Activated CD8-positive, alpha-beta T cell treated with anti-CD3 and anti-CD28 coated beads, Interleukin-2, amount 10 ng/mL, durations not matched to agents 7 days and 5 days (primary cell): ENCODE measurements around the gene COL6A2. TPM values are rescaled to one million over a fixed set of nuclear protein-coding genes. Genes with fewer than 3 reads are reported as not detected.

ENCODE experiments used
- ATAC-seq: fragments of 150-1000 bp; cut with Tn5 transposase; one replicate; pipeline ENCODE4 v1.10.0; 2021; ENCODE audit warnings: moderate library complexity
- CTCF ChIA-PET: fragments of 350-600 bp; sonication (Branson Sonifier 250); formaldehyde crosslinking; loops from one replicate; lab custom pipeline; 2021; ENCODE audit warnings: antibody characterized with exemption; lab: Charles Lee
- POLR2A ChIA-PET: fragments of 350-600 bp; sonication (Branson Sonifier 250); formaldehyde crosslinking; loops from one replicate; lab custom pipeline; 2021; ENCODE audit warnings: antibody characterized with exemption; lab: Charles Lee
- DNase-seq: peaks from one replicate; pipeline ENCODE4 v3.0.0-alpha.2; 2020
- H3K27ac Mint-ChIP-seq: one replicate; pipeline ENCODE4 v1.8.0; 2021; ENCODE audit warnings: mild to moderate bottlenecking, mixed read lengths
- H3K27me3 Mint-ChIP-seq: one replicate; pipeline ENCODE4 v1.8.0; 2021; ENCODE audit warnings: low read depth, mixed read lengths
- H3K36me3 Mint-ChIP-seq: one replicate; pipeline ENCODE4 v1.8.0; 2021; ENCODE audit warnings: low read depth, mixed read lengths
- H3K4me1 Mint-ChIP-seq: one replicate; pipeline ENCODE4 v1.8.0; 2021; ENCODE audit warnings: low read depth, mixed read lengths
- H3K4me3 Mint-ChIP-seq: one replicate; pipeline ENCODE4 v1.8.0; 2021; ENCODE audit warnings: mild to moderate bottlenecking, mixed read lengths
- H3K9me3 Mint-ChIP-seq: one replicate; pipeline ENCODE4 v1.8.0; 2022; ENCODE audit warnings: mixed read lengths; ENCODE audit not compliant: insufficient read depth
- total RNA-seq, 2 experiments: library from RNA; stranded (reverse); gene quantifications; one replicate each; pipeline ENCODE4 v1.2.3, GENCODE V29; 2021

Gene COL6A2
- total RNA-seq, 2 experiments from 2014 or later: 6.0 to 7.2 TPM

- Mint-ChIP-seq H3K9me3 (peaks cover 1% of the 10 kb centered on the region), H3K36me3 (peaks cover 2% of the 10 kb centered on the region), H3K4me1 (no peaks in the 10 kb centered on the region), H3K27me3 (peaks cover 7% of the 10 kb centered on the region), H3K4me3 (no peak overlapping the region), H3K27ac (no peak overlapping the region)
- ATAC-seq (no peak), DNase-seq (peak; percentile 21)
- CTCF ChIA-PET: interaction anchor here (1.9 kb wide), 1 partner anchor 49 kb away, joined by 5 read pairs; no protein-coding TSS in a partner anchor
- POLR2A ChIA-PET: no interaction called here
Observed at GRCh38 chr21:46093668-46094400, 4.1 kb upstream of the COL6A2 start.

GRCh38 chr21:46094401-46095082 is 3.4 kb upstream of the COL6A2 start:
- POLR2A ChIA-PET: no interaction called here
- CTCF ChIA-PET: interaction anchor here (1.9 kb wide), 1 partner anchor 49 kb away, joined by 5 read pairs; no protein-coding TSS in a partner anchor
- Mint-ChIP-seq H3K4me1 (peaks cover 1% of the 10 kb centered on the region), H3K27me3 (peaks cover 8% of the 10 kb centered on the region), H3K9me3 (no peaks in the 10 kb centered on the region), H3K27ac (no peak overlapping the region), H3K4me3 (no peak overlapping the region), H3K36me3 (peaks cover 2% of the 10 kb centered on the region)
- DNase-seq: peak; percentile 14
- ATAC-seq: no peak

GRCh38 chr21:46095083-46095719 is 2.7 kb upstream of the COL6A2 start:
- no peaks in the 10 kb centered on the region for H3K9me3 Mint-ChIP-seq
- CTCF ChIA-PET: interaction anchor here (1.9 kb wide), 1 partner anchor 48 kb away, joined by 5 read pairs; no protein-coding TSS in a partner anchor
- POLR2A ChIA-PET: no interaction called here
- peaks cover 1% of the 10 kb centered on the region for H3K4me1 Mint-ChIP-seq
- DNase-seq: no peak
- peaks cover 2% of the 10 kb centered on the region for H3K36me3 Mint-ChIP-seq
- H3K27ac Mint-ChIP-seq: no peak overlapping the region
- no peak overlapping the region for H3K4me3 Mint-ChIP-seq
- ATAC-seq: no peak
- peaks cover 12% of the 10 kb centered on the region for H3K27me3 Mint-ChIP-seq

- H3K9me3 Mint-ChIP-seq: no peaks in the 10 kb centered on the region
- DNase-seq (peak; percentile 16), ATAC-seq (no peak)
- H3K27me3 Mint-ChIP-seq: peaks cover 17% of the 10 kb centered on the region
- H3K4me1 Mint-ChIP-seq: peaks cover 1% of the 10 kb centered on the region
- ChIA-PET CTCF (no interaction called here), POLR2A (no interaction called here)
- H3K4me3 Mint-ChIP-seq: no peak overlapping the region
- no peaks in the 10 kb centered on the region for H3K36me3 Mint-ChIP-seq
- H3K27ac Mint-ChIP-seq: no peak overlapping the region
Observed at GRCh38 chr21:46095814-46096595, 1.9 kb upstream of the COL6A2 start.

GRCh38 chr21:46096596-46097335 is 1.1 kb upstream of the COL6A2 start:
- Mint-ChIP-seq H3K4me3 (no peak overlapping the region), H3K36me3 (no peaks in the 10 kb centered on the region), H3K4me1 (peaks cover 1% of the 10 kb centered on the region), H3K9me3 (no peaks in the 10 kb centered on the region), H3K27ac (peak overlapping the region; percentile 7), H3K27me3 (peaks cover 17% of the 10 kb centered on the region)
- ATAC-seq (no peak), DNase-seq (peak; percentile 19)
- ChIA-PET CTCF (interaction anchor here (2.5 kb wide), 1 partner anchor 124 kb away, joined by 12 read pairs; no protein-coding TSS in a partner anchor), POLR2A (no interaction called here)

- no peaks in the 10 kb centered on the region for H3K36me3 Mint-ChIP-seq
- H3K27ac Mint-ChIP-seq: no peak overlapping the region
- ChIA-PET POLR2A (no interaction called here), CTCF (interaction anchor here (0.9 to 2.5 kb wide), 2 partner anchors 107 to 126 kb away, joined by 3 to 12 read pairs; no protein-coding TSS in a partner anchor)
- peaks cover 1% of the 10 kb centered on the region for H3K4me1 Mint-ChIP-seq
- peak; percentile 50 for ATAC-seq
- peaks cover 13% of the 10 kb centered on the region for H3K9me3 Mint-ChIP-seq
- H3K27me3 Mint-ChIP-seq: peaks cover 19% of the 10 kb centered on the region
- peak; percentile 20 for DNase-seq
- H3K4me3 Mint-ChIP-seq: peak overlapping the region; percentile 44
Observed at GRCh38 chr21:46098303-46099141, 610 bp downstream of the COL6A2 start.

- POLR2A ChIA-PET: no interaction called here
- peaks cover 1% of the 10 kb centered on the region for H3K4me1 Mint-ChIP-seq
- H3K4me3 Mint-ChIP-seq: no peak overlapping the region
- CTCF ChIA-PET: interaction anchor here (0.9 to 2.5 kb wide), 3 partner anchors 44 to 127 kb away, joined by 3 to 12 read pairs (median 3); no protein-coding TSS in a partner anchor
- H3K27me3 Mint-ChIP-seq: peaks cover 19% of the 10 kb centered on the region
- H3K9me3 Mint-ChIP-seq: peaks cover 21% of the 10 kb centered on the region
- H3K27ac Mint-ChIP-seq: no peak overlapping the region
- H3K36me3 Mint-ChIP-seq: no peaks in the 10 kb centered on the region
- DNase-seq (peak; percentile 19), ATAC-seq (no peak)
Observed at GRCh38 chr21:46099476-46099875, 1.6 kb downstream of the COL6A2 start.

GRCh38 chr21:46100020-46100419 is 2.1 kb downstream of the COL6A2 start:
- ATAC-seq (no peak), DNase-seq (no peak)
- ChIA-PET POLR2A (no interaction called here), CTCF (interaction anchor here (1.2 kb wide), 1 partner anchor 44 kb away, joined by 3 read pairs; no protein-coding TSS in a partner anchor)
- peaks cover 22% of the 10 kb centered on the region for H3K9me3 Mint-ChIP-seq
- H3K4me1 Mint-ChIP-seq: peaks cover 1% of the 10 kb centered on the region
- no peaks in the 10 kb centered on the region for H3K36me3 Mint-ChIP-seq
- H3K4me3 Mint-ChIP-seq: no peak overlapping the region
- no peak overlapping the region for H3K27ac Mint-ChIP-seq
- H3K27me3 Mint-ChIP-seq: peaks cover 19% of the 10 kb centered on the region

GRCh38 chr21:46100426-46100825 is 2.5 kb downstream of the COL6A2 start:
- ChIA-PET POLR2A (no interaction called here), CTCF (interaction anchor here (1.2 kb wide), 1 partner anchor 43 kb away, joined by 3 read pairs; no protein-coding TSS in a partner anchor)
- Mint-ChIP-seq H3K27me3 (peaks cover 19% of the 10 kb centered on the region), H3K9me3 (peaks cover 22% of the 10 kb centered on the region), H3K4me3 (no peak overlapping the region), H3K4me1 (peaks cover 1% of the 10 kb centered on the region), H3K36me3 (no peaks in the 10 kb centered on the region), H3K27ac (no peak overlapping the region)
- DNase-seq: peak; percentile 19
- ATAC-seq: no peak

GRCh38 chr21:46100906-46101305 is 3.0 kb downstream of the COL6A2 start:
- H3K4me3 Mint-ChIP-seq: no peak overlapping the region
- POLR2A ChIA-PET: no interaction called here
- peaks cover 22% of the 10 kb centered on the region for H3K9me3 Mint-ChIP-seq
- DNase-seq: no peak
- H3K27me3 Mint-ChIP-seq: peaks cover 19% of the 10 kb centered on the region
- no peaks in the 10 kb centered on the region for H3K36me3 Mint-ChIP-seq
- no peak for ATAC-seq
- H3K27ac Mint-ChIP-seq: no peak overlapping the region
- CTCF ChIA-PET: no interaction called here
- peaks cover 1% of the 10 kb centered on the region for H3K4me1 Mint-ChIP-seq
